Measurements from ENCODE around the gene LBX1. TPM values are rescaled to one million over a fixed set of nuclear protein-coding genes. Genes with fewer than 3 reads are reported as not detected.

The LBX1 gene
- total and polyA plus RNA-seq, 2 experiments from 2014 or later, result not detected

DNA sequence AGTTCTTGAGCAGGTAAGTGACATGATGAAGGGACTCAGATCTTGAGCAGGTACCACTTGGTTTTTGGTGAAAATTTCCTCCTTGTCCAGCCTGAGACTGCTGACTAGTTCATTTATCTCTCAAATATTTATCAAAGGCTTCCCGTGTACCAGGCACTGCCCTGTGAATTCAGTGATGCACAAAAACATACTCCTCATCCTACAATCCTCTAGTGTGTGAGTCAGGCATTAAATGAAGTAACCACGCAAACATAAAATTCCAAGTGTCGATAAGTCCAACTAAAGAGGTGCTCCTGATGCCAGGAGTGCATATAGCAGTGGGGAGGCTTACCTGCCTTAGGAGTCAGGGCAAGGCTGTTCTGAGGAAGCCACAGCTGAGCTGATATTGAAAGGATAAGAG lies 41.5 kb upstream of the LBX1 start:
- no peaks in the 10 kb centered on the region for H3K79me2 ChIP-seq (ENCODE audit: insufficient read depth)
- WGBS, 2 experiments (ENCODE audit: low coverage in 1 of 2, low lambda C conversion rate in 2 of 2, missing lambda C conversion rate in 2 of 2), result 72 to 81% methylated on average over 3 of the region's 3 CpGs
- peaks cover 20% of the 10 kb centered on the region for H3K27me3 ChIP-seq (replicated peaks; ENCODE audit: insufficient read depth)
- no peak overlapping the region for H3K9ac ChIP-seq
- H3K9me3 ChIP-seq (ENCODE audit: low read depth), result no peaks in the 10 kb centered on the region
- DNase-seq, result no peak
- in situ Hi-C loops (cut with MboI), result no loop called here
- H3F3A ChIP-seq (ENCODE audit: insufficient read depth), result no peaks in the 10 kb centered on the region
- no peaks in the 10 kb centered on the region for H3K9me2 ChIP-seq (ENCODE audit: insufficient read depth)
- no peak overlapping the region for H3K4me2 ChIP-seq (ENCODE audit: unreplicated experiment)
- H3K4me1 ChIP-seq (ENCODE audit: insufficient read depth), result no peaks in the 10 kb centered on the region
- no peak overlapping the region for H3K27ac ChIP-seq
- TF ChIP-seq EZH2phosphoT487 (IDR thresholded peaks at IDR 0.05; ENCODE audit: insufficient read depth, low read depth) (no peak), EZH2 (IDR thresholded peaks at IDR 0.05; ENCODE audit: insufficient read depth, poor library complexity, severe bottlenecking) (no peak)
- no peak overlapping the region for H2AFZ ChIP-seq
- H4K20me1 ChIP-seq (ENCODE audit: insufficient read depth), result no peaks in the 10 kb centered on the region
- H3K4me3 ChIP-seq, result no peak overlapping the region
- no peaks in the 10 kb centered on the region for H3K36me3 ChIP-seq (ENCODE audit: low read depth)

GRCh38 chr10:101267776-101268175 lies 38.5 kb upstream of the LBX1 start:
- Histone ChIP-seq H2AFZ (no peak overlapping the region), H3K36me3 (ENCODE audit: low read depth) (no peaks in the 10 kb centered on the region), H3K4me3 (no peak overlapping the region), H3K9me2 (ENCODE audit: insufficient read depth) (no peaks in the 10 kb centered on the region), H3K9ac (no peak overlapping the region), H3K79me2 (ENCODE audit: insufficient read depth) (no peaks in the 10 kb centered on the region), H3K4me1 (ENCODE audit: insufficient read depth) (no peaks in the 10 kb centered on the region), H4K20me1 (ENCODE audit: insufficient read depth) (no peaks in the 10 kb centered on the region), H3K9me3 (ENCODE audit: low read depth) (no peaks in the 10 kb centered on the region), H3K27me3 (replicated peaks; ENCODE audit: insufficient read depth) (peaks cover 31% of the 10 kb centered on the region), H3K4me2 (ENCODE audit: unreplicated experiment) (no peak overlapping the region), H3F3A (ENCODE audit: insufficient read depth) (no peaks in the 10 kb centered on the region), H3K27ac (no peak overlapping the region)
- DNase-seq, result no peak
- no peak for TF ChIP-seq EZH2phosphoT487 (IDR thresholded peaks at IDR 0.05; ENCODE audit: insufficient read depth, low read depth)
- TF ChIP-seq EZH2 (IDR thresholded peaks at IDR 0.05; ENCODE audit: insufficient read depth, poor library complexity, severe bottlenecking), result no peak
- in situ Hi-C loops (cut with MboI), result no loop called here
- WGBS, 2 experiments (ENCODE audit: low coverage in 1 of 2, low lambda C conversion rate in 2 of 2, missing lambda C conversion rate in 2 of 2), result 75% methylated on average over 4 of the region's 4 CpGs

GRCh38 chr10:101267290-101267680 lies 38.0 kb upstream of the LBX1 start:
- H3K79me2 ChIP-seq (ENCODE audit: insufficient read depth), result no peaks in the 10 kb centered on the region
- H3K4me1 ChIP-seq (ENCODE audit: insufficient read depth), result no peaks in the 10 kb centered on the region
- WGBS, 2 experiments (ENCODE audit: low coverage in 1 of 2, low lambda C conversion rate in 2 of 2, missing lambda C conversion rate in 2 of 2), result 67 to 68% methylated on average over 7 of the region's 7 CpGs
- no peaks in the 10 kb centered on the region for H4K20me1 ChIP-seq (ENCODE audit: insufficient read depth)
- no peaks in the 10 kb centered on the region for H3K9me3 ChIP-seq (ENCODE audit: low read depth)
- TF ChIP-seq EZH2phosphoT487 (IDR thresholded peaks at IDR 0.05; ENCODE audit: insufficient read depth, low read depth) (no peak), EZH2 (IDR thresholded peaks at IDR 0.05; ENCODE audit: insufficient read depth, poor library complexity, severe bottlenecking) (no peak)
- no peak overlapping the region for H3K9ac ChIP-seq
- no peak for DNase-seq
- H3K27ac ChIP-seq, result no peak overlapping the region
- H3K4me2 ChIP-seq (ENCODE audit: unreplicated experiment), result no peak overlapping the region
- H3K9me2 ChIP-seq (ENCODE audit: insufficient read depth), result no peaks in the 10 kb centered on the region
- H3K27me3 ChIP-seq (replicated peaks; ENCODE audit: insufficient read depth), result peaks cover 31% of the 10 kb centered on the region
- no peaks in the 10 kb centered on the region for H3F3A ChIP-seq (ENCODE audit: insufficient read depth)
- in situ Hi-C loops (cut with MboI), result no loop called here
- H3K4me3 ChIP-seq, result no peak overlapping the region
- no peaks in the 10 kb centered on the region for H3K36me3 ChIP-seq (ENCODE audit: low read depth)
- H2AFZ ChIP-seq, result no peak overlapping the region

DNA sequence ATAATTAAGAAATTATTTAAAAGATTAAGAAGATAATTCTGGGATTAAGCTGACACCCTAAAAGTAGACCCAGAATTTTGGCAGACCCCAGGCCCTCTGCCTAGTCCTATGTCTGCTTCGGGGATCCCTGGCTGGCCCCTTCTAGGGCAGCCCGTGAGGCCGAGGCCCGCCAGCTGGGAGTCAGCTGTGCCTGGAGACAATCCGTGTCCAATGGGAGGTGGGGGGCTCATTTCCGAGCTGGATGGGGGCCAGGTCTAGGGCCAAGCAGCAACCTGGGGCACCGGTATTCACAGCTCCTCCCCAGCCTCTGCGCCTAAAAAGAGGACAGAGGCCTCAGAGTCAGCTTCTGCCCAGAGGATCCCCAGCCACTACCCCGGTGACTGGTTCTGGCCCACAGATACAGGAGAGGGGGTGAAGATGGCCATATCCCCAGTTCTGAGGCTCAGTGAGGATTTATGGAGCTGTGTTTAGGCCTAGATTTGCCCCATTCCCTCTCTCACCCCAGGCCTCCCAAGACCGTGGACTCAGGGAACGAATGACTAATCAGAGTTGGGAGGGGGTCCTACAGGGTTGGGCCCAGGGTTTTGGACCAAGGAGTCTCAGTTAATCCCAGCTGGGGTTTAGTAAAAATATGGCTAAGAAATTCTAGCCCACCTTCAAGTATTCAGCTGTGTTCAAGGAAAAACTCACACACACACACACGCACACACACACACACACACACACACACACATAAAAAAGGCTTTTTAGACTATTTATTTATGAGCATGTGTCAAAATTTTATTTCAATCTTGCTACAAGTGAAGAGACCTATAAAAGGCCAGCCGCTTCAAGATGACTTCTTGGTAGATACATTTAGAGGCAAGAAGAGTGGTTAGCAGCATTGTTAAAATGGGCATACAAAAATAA lies 37.4 kb upstream of the LBX1 start:
- no peak overlapping the region for H3K9ac ChIP-seq
- H3K4me2 ChIP-seq (ENCODE audit: unreplicated experiment), result no peak overlapping the region
- no peak overlapping the region for H3K4me3 ChIP-seq
- H3K4me1 ChIP-seq (ENCODE audit: insufficient read depth), result no peaks in the 10 kb centered on the region
- no peak overlapping the region for H2AFZ ChIP-seq
- DNase-seq, result no peak
- H3F3A ChIP-seq (ENCODE audit: insufficient read depth), result no peaks in the 10 kb centered on the region
- TF ChIP-seq EZH2phosphoT487 (IDR thresholded peaks at IDR 0.05; ENCODE audit: insufficient read depth, low read depth) (no peak), EZH2 (IDR thresholded peaks at IDR 0.05; ENCODE audit: insufficient read depth, poor library complexity, severe bottlenecking) (no peak)
- no peaks in the 10 kb centered on the region for H4K20me1 ChIP-seq (ENCODE audit: insufficient read depth)
- 63 to 68% methylated on average over 12 to 13 of the region's 13 CpGs for WGBS, 2 experiments (ENCODE audit: low coverage in 1 of 2, low lambda C conversion rate in 2 of 2, missing lambda C conversion rate in 2 of 2)
- no peaks in the 10 kb centered on the region for H3K36me3 ChIP-seq (ENCODE audit: low read depth)
- H3K27ac ChIP-seq, result no peak overlapping the region
- peaks cover 31% of the 10 kb centered on the region for H3K27me3 ChIP-seq (replicated peaks; ENCODE audit: insufficient read depth)
- H3K9me2 ChIP-seq (ENCODE audit: insufficient read depth), result no peaks in the 10 kb centered on the region
- no peaks in the 10 kb centered on the region for H3K9me3 ChIP-seq (ENCODE audit: low read depth)
- in situ Hi-C loops (cut with MboI), result no loop called here
- no peaks in the 10 kb centered on the region for H3K79me2 ChIP-seq (ENCODE audit: insufficient read depth)
